SIG-M5 (cell line): ENCODE measurements around the gene SLC44A3.

ENCODE experiments used
- DNase-seq: peaks from one replicate; lab custom pipeline; 2025; lab: John Stamatoyannopoulos, UW

Gene SLC44A3, protein sequence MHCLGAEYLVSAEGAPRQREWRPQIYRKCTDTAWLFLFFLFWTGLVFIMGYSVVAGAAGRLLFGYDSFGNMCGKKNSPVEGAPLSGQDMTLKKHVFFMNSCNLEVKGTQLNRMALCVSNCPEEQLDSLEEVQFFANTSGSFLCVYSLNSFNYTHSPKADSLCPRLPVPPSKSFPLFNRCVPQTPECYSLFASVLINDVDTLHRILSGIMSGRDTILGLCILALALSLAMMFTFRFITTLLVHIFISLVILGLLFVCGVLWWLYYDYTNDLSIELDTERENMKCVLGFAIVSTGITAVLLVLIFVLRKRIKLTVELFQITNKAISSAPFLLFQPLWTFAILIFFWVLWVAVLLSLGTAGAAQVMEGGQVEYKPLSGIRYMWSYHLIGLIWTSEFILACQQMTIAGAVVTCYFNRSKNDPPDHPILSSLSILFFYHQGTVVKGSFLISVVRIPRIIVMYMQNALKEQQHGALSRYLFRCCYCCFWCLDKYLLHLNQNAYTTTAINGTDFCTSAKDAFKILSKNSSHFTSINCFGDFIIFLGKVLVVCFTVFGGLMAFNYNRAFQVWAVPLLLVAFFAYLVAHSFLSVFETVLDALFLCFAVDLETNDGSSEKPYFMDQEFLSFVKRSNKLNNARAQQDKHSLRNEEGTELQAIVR

DNA sequence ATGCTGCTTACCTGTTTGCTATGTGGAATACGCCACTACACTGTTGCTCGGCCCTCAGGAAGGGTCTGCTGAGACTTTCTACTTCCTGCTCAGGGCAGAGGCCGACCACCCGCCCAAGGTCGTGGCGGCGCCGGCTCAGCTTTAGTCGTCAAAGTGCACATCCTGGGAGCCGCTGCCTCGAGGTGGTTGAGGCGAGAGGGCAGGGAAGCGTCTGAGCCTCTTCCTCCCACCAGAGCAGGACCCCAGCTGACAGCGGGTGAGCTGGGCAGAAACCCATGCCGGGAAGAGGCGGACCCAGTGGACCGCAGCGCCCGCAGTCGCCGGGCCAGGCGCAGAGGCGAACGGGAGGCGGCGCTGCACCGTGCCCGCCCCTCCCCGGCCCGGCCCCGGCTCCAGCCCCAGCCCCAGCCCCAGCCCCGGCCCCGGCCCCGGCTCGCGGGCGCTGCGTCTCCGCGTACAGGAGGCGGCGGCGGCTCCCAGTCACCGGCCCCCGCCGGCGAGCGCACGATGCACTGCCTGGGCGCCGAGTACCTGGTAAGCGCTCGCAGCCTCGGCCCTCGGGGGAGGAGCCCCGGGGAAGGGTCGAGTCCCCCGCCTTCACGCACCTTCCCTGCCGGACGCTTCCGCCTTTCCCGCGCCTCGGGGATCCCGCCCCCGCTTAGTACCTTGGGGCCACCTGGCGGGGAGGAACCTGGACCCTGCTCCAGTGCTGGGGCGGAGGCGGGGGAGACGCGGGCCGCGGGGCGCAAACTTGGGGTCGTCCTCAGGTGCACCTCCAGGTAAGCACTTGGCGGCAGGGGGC lies at the start of gene SLC44A3:
Gene SLC44A3, plus strand, starts transcription at position 413 of the 802 bp plus-strand sequence. Its CDS starts 95 bp downstream, at position 508.
- no peak for DNase-seq

DNA sequence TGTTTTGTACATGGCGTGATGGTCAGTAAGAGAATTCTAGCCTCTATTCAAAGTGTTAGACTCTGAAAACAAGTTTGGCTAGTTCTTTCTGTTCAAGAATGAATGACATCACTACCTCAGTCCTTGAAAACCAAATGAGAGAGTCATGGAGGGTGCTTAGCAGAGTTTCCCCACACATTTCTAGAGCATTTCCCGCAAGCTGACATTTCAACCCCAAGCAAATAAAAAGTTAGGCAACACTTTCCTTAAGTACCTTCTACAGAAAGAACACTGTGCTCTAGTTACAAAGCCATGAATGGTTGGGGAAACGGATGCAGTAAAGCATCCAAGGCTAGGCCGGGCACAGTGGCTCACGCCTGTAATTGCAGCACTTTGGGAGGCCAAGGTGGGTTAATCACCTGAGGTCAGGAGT lies 47.9 kb upstream of the SLC44A3 start:
- DNase-seq, result no peak

- no peak for DNase-seq
These were observed 47.3 kb upstream of the SLC44A3 start for GRCh38 chr1:94772845-94773244.

- no peak for DNase-seq
These were observed 46.8 kb upstream of the SLC44A3 start for GRCh38 chr1:94773296-94773809.

DNA sequence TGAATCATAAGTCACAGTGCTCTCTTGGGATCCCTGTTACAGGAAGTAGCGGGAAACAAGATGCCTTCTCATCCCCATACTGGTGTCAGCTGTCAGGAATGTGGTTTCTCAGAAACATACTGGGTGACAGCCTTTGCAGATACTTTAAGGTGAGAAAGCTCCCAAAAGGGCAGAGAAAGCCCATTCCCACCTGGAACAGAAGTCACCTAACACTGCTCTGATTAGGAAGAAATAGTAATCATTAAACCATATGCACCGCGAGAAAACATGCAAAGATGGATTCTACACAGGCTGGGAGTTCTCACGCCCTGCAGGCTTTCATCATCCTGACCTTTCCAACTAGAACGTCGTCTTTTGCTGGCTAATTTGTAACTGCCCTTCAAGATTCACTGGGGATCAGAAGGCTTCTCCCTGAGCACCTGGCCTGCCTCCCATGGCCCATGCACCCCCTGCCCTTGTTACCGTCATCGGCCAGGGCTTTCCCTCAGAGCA lies 46.2 kb upstream of the SLC44A3 start:
- no peak for DNase-seq

GRCh38 chr1:94776474-94776873 lies 43.7 kb upstream of the SLC44A3 start:
- no peak for DNase-seq

- DNase-seq, result no peak
These were observed 42.9 kb upstream of the SLC44A3 start for GRCh38 chr1:94777281-94777680.

DNA sequence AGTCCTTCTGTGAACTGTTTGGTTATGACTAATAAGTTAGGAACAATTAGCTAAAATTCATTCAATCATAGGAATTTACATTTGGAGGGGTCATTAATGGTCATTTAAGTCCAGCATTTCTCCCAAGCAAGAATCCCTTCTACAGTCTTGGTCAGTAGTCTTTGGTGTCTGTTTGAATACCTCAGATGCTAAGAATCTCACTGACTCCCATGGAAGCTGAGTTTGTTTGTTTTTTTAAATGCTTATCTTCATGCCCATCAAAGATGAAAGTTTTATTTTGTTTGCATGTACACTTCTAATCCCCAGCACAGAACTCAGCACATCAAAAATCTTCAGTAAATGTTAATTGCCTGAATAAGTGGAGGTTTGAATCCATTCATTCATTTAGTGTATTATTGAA lies 41.3 kb upstream of the SLC44A3 start:
- DNase-seq, result no peak

GRCh38 chr1:94783342-94784189 lies 36.6 kb upstream of the SLC44A3 start:
- DNase-seq, result no peak

GRCh38 chr1:94784190-94784515 lies 36.0 kb upstream of the SLC44A3 start:
- DNase-seq, result no peak

DNA sequence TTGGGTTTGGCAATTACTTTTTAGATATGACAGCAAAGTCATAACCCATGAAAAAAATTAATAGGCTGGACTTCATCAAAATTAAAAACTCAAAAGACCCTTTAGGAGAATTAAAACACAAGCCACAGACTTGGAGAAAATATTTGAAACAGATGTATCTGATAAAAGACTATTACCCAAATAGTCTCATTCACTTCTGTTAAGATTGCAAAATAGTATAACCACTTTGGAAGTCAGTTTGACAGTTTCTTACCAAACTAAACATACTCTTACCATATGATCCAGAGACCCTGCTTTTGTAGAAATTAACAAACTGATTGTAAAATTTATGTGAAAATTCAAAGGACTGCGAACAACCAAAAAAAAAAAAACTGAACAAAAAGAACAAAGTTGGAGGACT lies 32.5 kb upstream of the SLC44A3 start:
- no peak for DNase-seq

GRCh38 chr1:94790246-94790645 lies 29.9 kb upstream of the SLC44A3 start:
- DNase-seq, result no peak

GRCh38 chr1:94790670-94791069 lies 29.5 kb upstream of the SLC44A3 start:
- no peak for DNase-seq

GRCh38 chr1:94792473-94793295 lies 27.5 kb upstream of the SLC44A3 start:
- peak; percentile 31 for DNase-seq

DNA sequence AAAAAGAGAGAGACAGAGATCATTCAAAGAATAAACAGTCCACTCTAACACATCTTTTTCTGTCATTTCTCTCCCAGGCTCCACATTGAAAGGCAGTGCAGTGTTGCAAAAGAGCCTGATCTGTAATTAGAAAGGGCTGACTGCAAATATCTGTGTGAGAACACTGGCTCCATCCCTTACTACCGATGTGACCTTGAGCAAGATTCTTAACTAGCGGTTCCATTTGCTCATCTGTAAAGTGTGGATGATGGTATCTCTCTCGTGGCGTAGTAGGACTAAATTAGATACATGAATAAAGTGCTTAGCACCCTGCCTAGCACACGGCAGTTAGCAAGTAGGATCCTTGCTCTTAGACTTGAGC lies 26.9 kb upstream of the SLC44A3 start:
- DNase-seq, result no peak

GRCh38 chr1:94795434-94795833 lies 24.7 kb upstream of the SLC44A3 start:
- DNase-seq, result no peak

GRCh38 chr1:94796266-94796665 lies 23.9 kb upstream of the SLC44A3 start:
- DNase-seq, result no peak

GRCh38 chr1:94797291-94797690 lies 22.9 kb upstream of the SLC44A3 start:
- no peak for DNase-seq

DNA sequence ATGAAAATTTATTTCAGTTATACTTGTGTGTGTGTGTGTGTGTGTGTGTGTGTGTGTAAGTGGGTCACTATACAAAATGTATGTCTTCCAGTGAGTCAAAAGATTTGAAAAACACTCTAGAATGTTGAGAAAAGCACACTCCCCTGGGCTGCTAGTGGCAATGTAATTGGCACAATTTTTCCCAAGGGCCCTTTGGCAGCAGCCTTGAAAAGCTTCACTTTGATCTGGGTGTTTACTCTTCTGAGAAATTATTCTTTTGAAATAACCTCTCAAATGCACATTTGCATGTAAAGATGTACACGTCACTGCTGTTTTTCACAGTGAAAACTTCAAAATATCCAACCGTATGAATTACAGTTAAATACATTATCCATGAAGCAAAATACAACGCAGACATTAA lies 22.1 kb upstream of the SLC44A3 start:
- no peak for DNase-seq

DNA sequence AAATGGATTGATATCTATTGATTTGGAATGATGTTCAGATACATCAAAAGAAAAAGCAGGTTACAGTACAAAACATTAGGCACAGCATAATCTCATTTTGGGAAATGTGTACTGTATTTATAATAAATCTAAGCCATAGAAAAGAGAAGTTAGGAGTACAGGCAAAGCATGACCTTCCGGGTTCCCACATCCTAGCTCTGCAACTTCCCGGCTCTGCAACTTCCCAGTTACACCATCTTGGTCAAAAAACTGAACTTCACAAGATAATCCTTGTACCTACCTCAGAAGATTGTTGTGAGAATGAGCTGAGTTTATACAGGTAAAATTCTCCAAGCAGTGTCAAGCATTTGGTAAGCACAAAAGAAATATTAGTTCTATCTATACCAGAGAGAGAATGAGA lies 21.7 kb upstream of the SLC44A3 start:
- no peak for DNase-seq

DNA sequence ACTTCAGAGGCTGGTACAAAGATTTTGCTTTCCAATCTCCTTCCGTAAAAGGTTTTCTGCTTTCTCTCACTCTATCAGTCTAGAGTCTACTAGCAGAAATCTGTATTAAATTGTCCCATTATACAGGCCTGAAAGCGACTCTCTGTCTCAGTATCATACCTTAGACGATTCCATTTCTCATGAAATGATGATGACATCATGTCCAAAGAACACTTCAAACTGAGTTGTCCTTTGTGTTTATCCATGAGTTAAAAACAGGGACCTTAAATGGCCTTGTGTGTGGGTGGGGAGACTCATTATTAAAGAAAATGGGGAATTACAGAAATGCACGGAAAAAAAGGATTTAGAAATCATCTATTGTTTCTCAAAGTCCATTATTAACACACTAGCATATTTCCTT lies 21.0 kb upstream of the SLC44A3 start:
- DNase-seq, result no peak
